Measurements from ENCODE around the gene RIPPLY1. TPM values are rescaled to one million over a fixed set of nuclear protein-coding genes. Genes with fewer than 3 reads are reported as not detected.

Gene RIPPLY1
- total and polyA plus RNA-seq, 2 donors from 2014 or later: 0.50 to 6.9 TPM

GRCh38 chrX:106946464-106946863 lies 43.3 kb upstream of the RIPPLY1 start:
- Histone ChIP-seq H3K9ac (ENCODE audit: low read length in 3 of 3) (no peak overlapping the region), H3K4me1 (ENCODE audit: control insufficient read depth in 2 of 3, insufficient read depth in 2 of 3, low read depth in 1 of 3, low read length in 3 of 3) (peaks cover 0 to 3% (median 0%) of the 10 kb centered on the region in 3 donors), H3K4me3 (ENCODE audit: low read length in 3 of 3) (no peak overlapping the region), H3K27ac (ENCODE audit: low read depth in 2 of 2, low read length in 2 of 2) (no peak overlapping the region), H3K27me3 (ENCODE audit: control insufficient read depth, insufficient read depth, low read length) (no peaks in the 10 kb centered on the region), H3K9me3 (ENCODE audit: control insufficient read depth in 2 of 3, insufficient read depth in 1 of 3, low read length in 3 of 3) (no peaks in the 10 kb centered on the region), H3K36me3 (ENCODE audit: control insufficient read depth in 2 of 3, insufficient read depth in 3 of 3, low read length in 3 of 3) (peaks cover 0 to 5% (median 0%) of the 10 kb centered on the region in 3 donors)
- DNase-seq (no peak), FAIRE-seq (no peak)
- no peak for TF ChIP-seq CTCF (IDR thresholded peaks at IDR 0.05; ENCODE audit: borderline replicate concordance, extremely low read depth, insufficient read depth)
- intact Hi-C loops (cut with DNase I): no loop called here

GRCh38 chrX:106940068-106940467 lies 36.9 kb upstream of the RIPPLY1 start:
- no peak for FAIRE-seq

GRCh38 chrX:106939566-106939965 lies 36.4 kb upstream of the RIPPLY1 start:
- no peaks in the 10 kb centered on the region for H3K4me1 ChIP-seq (ENCODE audit: control insufficient read depth in 2 of 3, insufficient read depth in 2 of 3, low read depth in 1 of 3, low read length in 3 of 3)
- H3K4me3 ChIP-seq (ENCODE audit: low read length in 3 of 3): no peak overlapping the region
- intact Hi-C loops (cut with DNase I): no loop called here
- no peaks in the 10 kb centered on the region for H3K9me3 ChIP-seq (ENCODE audit: control insufficient read depth in 2 of 3, insufficient read depth in 1 of 3, low read length in 3 of 3)
- H3K27me3 ChIP-seq (ENCODE audit: control insufficient read depth, insufficient read depth, low read length): no peaks in the 10 kb centered on the region
- peaks cover 0 to 7% (median 0%) of the 10 kb centered on the region in 3 donors for H3K36me3 ChIP-seq (ENCODE audit: control insufficient read depth in 2 of 3, insufficient read depth in 3 of 3, low read length in 3 of 3)
- H3K27ac ChIP-seq (ENCODE audit: low read depth in 2 of 2, low read length in 2 of 2): no peak overlapping the region
- FAIRE-seq (no peak), DNase-seq (no peak)
- no peak for TF ChIP-seq CTCF (IDR thresholded peaks at IDR 0.05; ENCODE audit: borderline replicate concordance, extremely low read depth, insufficient read depth)
- H3K9ac ChIP-seq (ENCODE audit: low read length in 3 of 3): no peak overlapping the region

More at GRCh38 chrX:106940068-106940467, 36.9 kb upstream of the RIPPLY1 start:
- TF ChIP-seq CTCF (IDR thresholded peaks at IDR 0.05; ENCODE audit: borderline replicate concordance, extremely low read depth, insufficient read depth): no peak
- intact Hi-C loops (cut with DNase I): no loop called here
- Histone ChIP-seq H3K27ac (ENCODE audit: low read depth in 2 of 2, low read length in 2 of 2) (no peak overlapping the region), H3K4me1 (ENCODE audit: control insufficient read depth in 2 of 3, insufficient read depth in 2 of 3, low read depth in 1 of 3, low read length in 3 of 3) (no peaks in the 10 kb centered on the region), H3K27me3 (ENCODE audit: control insufficient read depth, insufficient read depth, low read length) (no peaks in the 10 kb centered on the region), H3K36me3 (ENCODE audit: control insufficient read depth in 2 of 3, insufficient read depth in 3 of 3, low read length in 3 of 3) (peaks cover 0 to 7% (median 0%) of the 10 kb centered on the region in 3 donors), H3K9ac (ENCODE audit: low read length in 3 of 3) (no peak overlapping the region), H3K4me3 (ENCODE audit: low read length in 3 of 3) (no peak overlapping the region), H3K9me3 (ENCODE audit: control insufficient read depth in 2 of 3, insufficient read depth in 1 of 3, low read length in 3 of 3) (no peaks in the 10 kb centered on the region)
- no peak for DNase-seq

- DNase-seq (no peak), FAIRE-seq (no peak)
- peaks cover 0 to 2% (median 0%) of the 10 kb centered on the region in 3 donors for H3K4me1 ChIP-seq (ENCODE audit: control insufficient read depth in 2 of 3, insufficient read depth in 2 of 3, low read depth in 1 of 3, low read length in 3 of 3)
- no peak overlapping the region for H3K9ac ChIP-seq (ENCODE audit: low read length in 3 of 3)
- H3K36me3 ChIP-seq (ENCODE audit: control insufficient read depth in 2 of 3, insufficient read depth in 3 of 3, low read length in 3 of 3): no peaks in the 10 kb centered on the region
- no peak overlapping the region for H3K27ac ChIP-seq (ENCODE audit: low read depth in 2 of 2, low read length in 2 of 2)
- H3K9me3 ChIP-seq (ENCODE audit: control insufficient read depth in 2 of 3, insufficient read depth in 1 of 3, low read length in 3 of 3): no peaks in the 10 kb centered on the region
- no peak for TF ChIP-seq CTCF (IDR thresholded peaks at IDR 0.05; ENCODE audit: borderline replicate concordance, extremely low read depth, insufficient read depth)
- intact Hi-C loops (cut with DNase I): no loop called here
- no peaks in the 10 kb centered on the region for H3K27me3 ChIP-seq (ENCODE audit: control insufficient read depth, insufficient read depth, low read length)
- H3K4me3 ChIP-seq (ENCODE audit: low read length in 3 of 3): no peak overlapping the region
These were observed 33.1 kb upstream of the RIPPLY1 start for GRCh38 chrX:106936246-106936645.
